ENCODE measurements around the gene FXN.

- TF ChIP-seq, protein P1, sequence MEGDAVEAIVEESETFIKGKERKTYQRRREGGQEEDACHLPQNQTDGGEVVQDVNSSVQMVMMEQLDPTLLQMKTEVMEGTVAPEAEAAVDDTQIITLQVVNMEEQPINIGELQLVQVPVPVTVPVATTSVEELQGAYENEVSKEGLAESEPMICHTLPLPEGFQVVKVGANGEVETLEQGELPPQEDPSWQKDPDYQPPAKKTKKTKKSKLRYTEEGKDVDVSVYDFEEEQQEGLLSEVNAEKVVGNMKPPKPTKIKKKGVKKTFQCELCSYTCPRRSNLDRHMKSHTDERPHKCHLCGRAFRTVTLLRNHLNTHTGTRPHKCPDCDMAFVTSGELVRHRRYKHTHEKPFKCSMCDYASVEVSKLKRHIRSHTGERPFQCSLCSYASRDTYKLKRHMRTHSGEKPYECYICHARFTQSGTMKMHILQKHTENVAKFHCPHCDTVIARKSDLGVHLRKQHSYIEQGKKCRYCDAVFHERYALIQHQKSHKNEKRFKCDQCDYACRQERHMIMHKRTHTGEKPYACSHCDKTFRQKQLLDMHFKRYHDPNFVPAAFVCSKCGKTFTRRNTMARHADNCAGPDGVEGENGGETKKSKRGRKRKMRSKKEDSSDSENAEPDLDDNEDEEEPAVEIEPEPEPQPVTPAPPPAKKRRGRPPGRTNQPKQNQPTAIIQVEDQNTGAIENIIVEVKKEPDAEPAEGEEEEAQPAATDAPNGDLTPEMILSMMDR (conservative IDR thresholded peaks at IDR 0.05; ENCODE audit: low read length) = no peak
- TF ChIP-seq EZH2phosphoT487 (IDR thresholded peaks at IDR 0.05; ENCODE audit: borderline replicate concordance, low read depth, low read length) = no peak
Measured at GRCh38 chr9:69030851-69031645, 4.5 kb upstream of the FXN start.
